Non-pigmented ciliary epithelial cell (primary cell): Measurements from ENCODE around the gene ZNF682.
"Not testable (repeated sequence)": the region's sequence is repeated elsewhere in the genome, so short reads cannot be mapped to it uniquely, and the experiment has no call there.

ENCODE experiments used
- DNase-seq: peaks from one replicate; pipeline ENCODE4 v3.0.0-alpha.2; 2010; ENCODE audit warnings: low read depth

Gene ZNF682

DNA sequence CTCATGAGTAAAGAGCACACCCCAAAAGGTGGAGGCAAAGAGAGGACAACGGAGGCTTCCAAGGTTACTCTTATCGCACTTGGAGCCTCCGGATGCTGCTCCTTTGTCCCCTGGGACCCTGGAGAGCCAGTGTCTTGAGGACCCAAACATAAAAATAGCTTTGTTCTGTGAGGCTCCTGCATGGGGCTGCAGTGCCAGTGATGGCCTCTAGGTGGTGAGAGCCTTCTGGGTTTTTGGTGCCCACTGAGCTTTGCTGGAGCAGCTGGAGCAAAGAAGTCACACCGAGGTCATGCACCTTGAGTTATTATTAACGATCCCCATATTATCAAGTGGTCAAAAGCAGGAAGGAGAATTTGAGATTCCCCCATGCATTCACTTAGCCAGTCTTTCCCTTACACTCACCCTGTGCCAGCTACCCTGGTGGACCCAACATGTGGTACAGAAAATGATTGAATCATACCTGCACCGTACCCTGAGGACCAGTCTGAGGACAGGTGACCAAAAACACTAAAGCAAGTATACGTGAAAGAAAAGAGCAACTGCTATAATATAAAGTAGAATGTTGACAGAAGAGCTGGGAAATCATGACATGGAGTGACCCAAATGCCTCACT lies 41.5 kb downstream of the ZNF682 start:
- DNase-seq, result no peak

DNA sequence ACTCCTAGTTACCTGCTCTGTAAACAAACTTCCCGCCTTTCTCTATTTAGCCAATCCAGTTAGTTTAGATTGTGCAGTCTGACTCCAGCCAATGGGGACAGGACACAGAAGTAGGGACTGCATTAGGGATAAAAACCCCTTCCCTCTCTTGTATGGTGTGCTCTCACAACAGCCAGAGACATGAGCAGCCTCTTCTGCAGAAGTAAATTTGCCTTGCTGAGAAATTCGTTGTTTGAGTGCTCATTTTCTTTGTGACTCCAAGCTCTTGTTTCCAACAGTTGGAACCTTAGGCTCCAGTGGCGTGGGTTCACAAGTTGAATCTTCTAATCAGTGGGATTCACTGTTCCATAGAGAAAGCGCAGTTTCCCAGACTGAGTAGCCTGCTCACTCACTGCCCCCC lies 72.4 kb downstream of the ZNF682 start:
- DNase-seq, result no peak

DNA sequence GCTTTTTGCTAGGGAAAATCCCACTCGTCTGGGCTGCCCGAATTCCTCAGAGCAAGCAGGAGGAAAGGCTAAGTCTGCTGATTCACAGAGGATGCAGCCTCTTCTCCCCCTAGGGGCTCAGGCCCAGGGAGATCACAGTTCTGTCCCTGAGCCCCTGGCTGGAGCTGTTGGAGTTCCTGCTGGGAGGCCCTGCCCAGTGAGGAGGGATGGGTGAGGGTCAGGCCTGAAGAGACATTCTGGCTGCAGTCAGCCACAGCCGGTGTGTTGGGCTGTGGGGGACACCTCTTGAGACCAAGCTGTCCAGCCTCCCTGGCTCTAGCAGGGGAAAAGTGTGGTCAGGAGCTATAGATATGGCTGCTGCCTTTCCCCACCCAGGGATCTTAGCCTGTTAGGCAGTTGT lies 73.2 kb downstream of the ZNF682 start:
- DNase-seq, result not testable (repeated sequence)

DNA sequence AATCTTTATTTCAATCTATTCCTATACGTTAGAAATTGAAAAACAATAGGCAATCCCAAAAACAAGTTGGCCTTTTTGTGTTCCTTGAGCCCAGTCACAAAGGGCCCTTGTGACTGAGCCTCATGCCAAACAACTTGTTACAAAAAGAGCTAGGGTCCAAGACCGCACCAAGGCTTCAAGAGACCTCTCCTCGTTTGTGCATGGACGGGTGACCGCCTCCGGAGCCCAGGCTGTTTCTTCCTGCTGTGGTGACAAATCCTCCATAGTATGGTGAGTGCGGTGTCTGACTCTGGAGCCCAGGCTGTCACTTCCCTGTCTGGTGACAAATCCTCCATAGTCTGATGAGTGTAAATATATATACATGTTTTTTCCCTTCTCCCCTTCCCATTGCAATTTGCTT lies 74.9 kb downstream of the ZNF682 start:
- DNase-seq, result no peak

DNA sequence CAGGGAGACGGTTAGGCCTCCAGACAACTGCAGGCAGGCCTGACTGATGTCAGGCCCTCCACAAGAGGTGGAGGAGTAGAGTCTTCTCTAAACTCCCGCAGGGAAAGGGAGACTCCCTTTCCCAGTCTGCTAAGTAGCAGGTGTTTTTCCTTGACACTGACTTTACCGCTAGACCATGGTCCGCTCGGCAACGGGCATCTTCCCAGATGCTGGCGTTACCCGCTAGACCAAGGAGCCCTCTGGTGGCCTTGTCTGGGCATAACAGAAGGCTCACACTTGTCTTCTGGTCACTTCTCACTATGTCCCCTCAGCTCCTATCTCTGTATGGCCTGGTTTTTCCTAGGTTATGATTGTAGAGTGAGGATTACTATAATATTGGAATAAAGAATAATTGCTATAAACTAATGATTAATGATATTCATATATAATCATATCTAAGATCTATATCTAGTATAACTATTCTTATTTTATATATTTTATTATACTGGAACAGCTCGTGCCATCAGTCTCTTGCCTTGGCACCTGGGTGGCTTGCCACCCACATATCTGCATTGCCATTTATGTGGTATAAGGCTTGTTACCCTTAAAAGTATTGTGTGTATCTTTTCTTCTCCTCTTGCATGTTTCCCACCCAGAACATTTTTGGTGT lies 80.0 kb downstream of the ZNF682 start:
- DNase-seq, result not testable (repeated sequence)

GRCh38 chr19:19957766-19958165 lies 81.5 kb downstream of the ZNF682 start:
- not testable (repeated sequence) for DNase-seq

GRCh38 chr19:19956434-19957075 lies 82.8 kb downstream of the ZNF682 start:
- no peak for DNase-seq

DNA sequence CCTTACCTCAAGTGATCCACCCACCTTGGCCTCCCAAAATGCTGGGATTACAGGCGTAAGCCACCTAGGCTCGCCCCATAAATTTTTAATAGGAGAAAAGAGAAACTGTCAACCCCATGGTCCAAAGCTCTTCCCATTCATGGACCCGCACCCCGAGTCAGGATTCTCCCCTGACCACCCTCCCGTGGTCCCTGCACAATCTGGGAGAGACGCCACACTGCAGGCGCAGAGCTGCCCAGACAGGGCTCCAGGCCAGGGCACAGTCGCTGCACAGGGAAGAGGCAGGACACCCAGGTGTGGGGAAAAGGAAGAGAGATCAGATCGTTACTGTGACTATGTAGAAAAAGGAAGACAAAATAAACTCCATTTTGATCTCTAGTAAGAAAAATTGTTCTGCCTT lies 84.1 kb downstream of the ZNF682 start:
- no peak for DNase-seq
